ENCODE results near the gene SLC38A8.

- TF ChIP-seq KDM5A (IDR thresholded peaks at IDR 0.05) (no peak), POLR2A (IDR thresholded peaks at IDR 0.05; ENCODE audit: low read length) (no peak), PHF8 (IDR thresholded peaks at IDR 0.05; ENCODE audit: borderline replicate concordance, low read depth) (no peak), BHLHE40 (IDR thresholded peaks at IDR 0.05; ENCODE audit: low read depth, low read length) (no peak), HDAC2 (IDR thresholded peaks at IDR 0.05) (no peak), PBX3 (IDR thresholded peaks at IDR 0.05) (no peak), RAD21 (conservative IDR thresholded peaks at IDR 0.05 in 1 of 2, IDR thresholded peaks at IDR 0.05 in 1 of 2) (no peak), HMGXB4 (CRISPR knock-in tag; IDR thresholded peaks at IDR 0.05; ENCODE audit: borderline replicate concordance) (no peak), CTCF (IDR thresholded peaks at IDR 0.05) (no peak), POLR2AphosphoS2 (conservative IDR thresholded peaks at IDR 0.05; ENCODE audit: low read length) (no peak), SMC3 (IDR thresholded peaks at IDR 0.05) (no peak), JUNB (IDR thresholded peaks at IDR 0.05) (no peak), RFX5 (IDR thresholded peaks at IDR 0.05) (no peak), RARB (CRISPR knock-in tag; IDR thresholded peaks at IDR 0.05) (no peak)
Measured at GRCh38 chr16:84014570-84015327, 27.8 kb downstream of the SLC38A8 start.
